Neural cell (in vitro differentiated cells): ENCODE measurements around the gene KDM4E.

ENCODE experiments used
- CTCF ChIP-seq: fragments of 450-650 bp; IDR thresholded peaks from 2 replicates; pipeline ENCODE4 v1.5.1; 2014; ENCODE audit warnings: antibody characterized with exemption, mild to moderate bottlenecking, moderate library complexity; ENCODE audit not compliant: poor library complexity, severe bottlenecking
- EP300 ChIP-seq: fragments of 450-650 bp; conservative IDR thresholded peaks from 2 replicates; pipeline ENCODE4 v1.6.1; 2014; ENCODE audit warnings: antibody characterized with exemption, mild to moderate bottlenecking, moderate library complexity; ENCODE audit not compliant: poor library complexity, severe bottlenecking
- EZH2 ChIP-seq: fragments of 200-600, 300-800 bp; shearing (Covaris generic), sonication (generic); IDR thresholded peaks from 2 replicates; pipeline ENCODE4 v1.6.1; 2014; ENCODE audit warnings: antibody characterized with exemption, low read length, borderline replicate concordance, mild to moderate bottlenecking; ENCODE audit not compliant: insufficient read depth, poor library complexity, severe bottlenecking
- MXI1 ChIP-seq: fragments of 450-650 bp; conservative IDR thresholded peaks from 2 replicates; pipeline ENCODE4 v1.6.1; 2014; ENCODE audit warnings: antibody characterized with exemption, mild to moderate bottlenecking; ENCODE audit not compliant: poor library complexity, severe bottlenecking
- POLR2AphosphoS5 ChIP-seq: IDR thresholded peaks from 2 replicates; pipeline ENCODE4 v1.6.1; 2012
- RAD21 ChIP-seq: fragments of 450-650 bp; conservative IDR thresholded peaks from 2 replicates; pipeline ENCODE4 v1.6.1; 2014; ENCODE audit warnings: antibody characterized with exemption, mild to moderate bottlenecking, moderate library complexity
- REST ChIP-seq: IDR thresholded peaks from 2 replicates; pipeline ENCODE4 v1.6.1; 2012; ENCODE audit warnings: borderline replicate concordance
- SMC3 ChIP-seq: fragments of 450-650 bp; conservative IDR thresholded peaks from 2 replicates; pipeline ENCODE4 v1.6.1; 2014; ENCODE audit warnings: antibody characterized with exemption, mild to moderate bottlenecking, moderate library complexity; ENCODE audit not compliant: poor library complexity
- TAF1 ChIP-seq: IDR thresholded peaks from 2 replicates; pipeline ENCODE4 v1.6.1; 2012; ENCODE audit warnings: low read depth

- TF ChIP-seq CTCF (no peak), EZH2 (no peak), POLR2AphosphoS5 (no peak), RAD21 (no peak), EP300 (no peak), REST (no peak), SMC3 (no peak), TAF1 (no peak), MXI1 (no peak)
These were observed 37.7 kb upstream of the KDM4E start for GRCh38 chr11:94987378-94987777.
